Karpas-422 (cell line): ENCODE data around the gene CBARP. TPM values are rescaled to one million over a fixed set of nuclear protein-coding genes. Genes with fewer than 3 reads are reported as not detected.

Experiments used
- DNase-seq: peaks from one replicate; pipeline ENCODE4 v3.0.0-alpha.2; 2015
- H2AFZ ChIP-seq: fragments of 200-600 bp; sonication (generic); 2 replicates; pipeline ENCODE4 v1.6.1; 2014; ENCODE audit warnings: antibody characterized with exemption, low read length, mixed read lengths
- H3K27ac ChIP-seq: fragments of 200-600 bp; sonication (generic); 2 replicates; pipeline ENCODE4 v1.5.1; 2014; ENCODE audit warnings: mild to moderate bottlenecking, low read length, moderate library complexity
- H3K27me3 ChIP-seq: fragments of 200-600 bp; sonication (generic); 2 replicates; pipeline ENCODE4 v1.6.1; 2014; ENCODE audit warnings: low read length, mixed read lengths
- H3K36me3 ChIP-seq: fragments of 200-600 bp; sonication (generic); 2 replicates; pipeline ENCODE4 v1.6.1; 2014; ENCODE audit warnings: low read length, mixed read lengths; ENCODE audit not compliant: insufficient read depth
- H3K4me1 ChIP-seq: fragments of 200-600 bp; sonication (generic); 2 replicates; pipeline ENCODE4 v1.6.1; 2014; ENCODE audit warnings: mild to moderate bottlenecking, low read length, mixed read lengths
- H3K4me2 ChIP-seq: fragments of 200-600 bp; sonication (generic); 2 replicates; pipeline ENCODE4 v1.6.1; 2014; ENCODE audit warnings: low read length, low read depth, mild to moderate bottlenecking; ENCODE audit not compliant: poor library complexity, severe bottlenecking
- H3K4me3 ChIP-seq: fragments of 200-600 bp; sonication (generic); 2 replicates; pipeline ENCODE4 v1.5.1; 2014; ENCODE audit warnings: mild to moderate bottlenecking, antibody characterized with exemption, low read length, mixed read lengths
- H3K79me2 ChIP-seq: fragments of 200-600 bp; sonication (generic); 2 replicates; pipeline ENCODE4 v1.6.1; 2014; ENCODE audit warnings: mild to moderate bottlenecking, low read length, mixed read lengths
- H3K9ac ChIP-seq: fragments of 200-600 bp; sonication (generic); 2 replicates; pipeline ENCODE4 v1.6.0; 2014; ENCODE audit warnings: low read length
- H3K9me2 ChIP-seq: fragments of 200-600 bp; sonication (generic), shearing (Covaris generic); replicated peaks from 2 replicates; pipeline ENCODE4 v1.6.0; 2014; ENCODE audit warnings: mild to moderate bottlenecking, low read length, moderate library complexity; ENCODE audit not compliant: insufficient read depth
- H3K9me3 ChIP-seq: fragments of 300-700, 200-600 bp; sonication (generic); 2 replicates; pipeline ENCODE4 v1.6.1; 2014; ENCODE audit warnings: low read length, mixed read lengths
- H4K20me1 ChIP-seq: fragments of 200-600 bp; sonication (generic); 2 replicates; pipeline ENCODE4 v1.6.1; 2014; ENCODE audit warnings: mild to moderate bottlenecking, antibody characterized with exemption, low read length, low read depth; ENCODE audit not compliant: insufficient read depth
- total RNA-seq: library from RNA; depleted of rRNA; stranded (reverse); fragments of >200 nt; shearing (Covaris generic); gene quantifications from 2 replicates; pipeline ENCODE4 v1.2.3, GENCODE V29; 2014; ENCODE audit warnings: low replicate concordance

CBARP gene
- total RNA-seq, 1 experiment from 2014 or later: 1.6 TPM

DNA sequence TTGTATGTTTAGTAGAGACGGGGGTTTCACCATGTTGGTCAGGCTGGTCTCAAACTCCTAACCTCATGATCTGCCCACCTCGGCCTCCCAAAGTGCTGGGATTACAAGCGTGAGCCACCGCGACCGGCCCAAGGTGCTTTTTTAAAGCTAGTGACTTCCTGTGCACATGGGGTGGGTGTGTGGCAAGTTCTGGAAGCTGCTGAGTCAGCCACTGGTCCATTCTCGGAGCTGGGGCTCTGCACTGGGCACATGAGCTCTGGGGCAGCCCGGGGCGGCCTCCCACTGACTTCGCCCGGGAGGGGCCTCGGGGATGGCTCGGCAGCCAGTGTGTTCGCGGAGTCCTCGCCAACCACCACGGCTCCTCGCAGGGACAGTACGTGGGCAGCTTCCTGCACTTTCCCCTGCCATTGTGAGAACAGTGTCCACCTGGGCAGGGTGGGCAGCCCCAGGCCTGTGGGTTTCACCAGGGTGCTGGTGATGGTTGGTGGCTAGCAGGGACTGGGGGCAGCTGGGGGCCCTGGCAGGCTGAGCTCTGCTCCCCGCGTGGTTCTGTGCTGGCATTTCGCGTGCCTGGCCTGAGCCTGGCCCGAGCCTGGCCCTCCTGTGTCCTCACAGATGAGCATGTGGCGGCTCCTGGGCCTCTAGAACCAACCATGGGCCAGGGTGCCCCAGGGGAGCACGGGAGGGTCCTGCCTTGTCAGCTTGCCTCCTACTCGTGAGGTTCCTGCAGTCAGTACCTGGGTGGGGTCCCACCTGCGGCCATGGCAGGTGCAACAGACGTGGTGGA is 12.2 kb downstream of the CBARP start:
- Histone ChIP-seq H3K27ac (no peak overlapping the region), H3K9me2 (no peaks in the 10 kb centered on the region), H3K4me3 (no peak overlapping the region), H3K4me1 (peaks cover 5% of the 10 kb centered on the region), H3K4me2 (no peak overlapping the region), H3K9me3 (no peaks in the 10 kb centered on the region), H3K79me2 (0 out of 2 replicates have a peak, but pooled peaks cover 4% of the 10 kb centered on the region), H3K27me3 (no peaks in the 10 kb centered on the region), H4K20me1 (peaks cover 6% of the 10 kb centered on the region; the same call in 1 of the 2 replicates), H3K9ac (no peak overlapping the region), H2AFZ (no peak overlapping the region), H3K36me3 (no peaks in the 10 kb centered on the region)
- no peak for DNase-seq

DNA sequence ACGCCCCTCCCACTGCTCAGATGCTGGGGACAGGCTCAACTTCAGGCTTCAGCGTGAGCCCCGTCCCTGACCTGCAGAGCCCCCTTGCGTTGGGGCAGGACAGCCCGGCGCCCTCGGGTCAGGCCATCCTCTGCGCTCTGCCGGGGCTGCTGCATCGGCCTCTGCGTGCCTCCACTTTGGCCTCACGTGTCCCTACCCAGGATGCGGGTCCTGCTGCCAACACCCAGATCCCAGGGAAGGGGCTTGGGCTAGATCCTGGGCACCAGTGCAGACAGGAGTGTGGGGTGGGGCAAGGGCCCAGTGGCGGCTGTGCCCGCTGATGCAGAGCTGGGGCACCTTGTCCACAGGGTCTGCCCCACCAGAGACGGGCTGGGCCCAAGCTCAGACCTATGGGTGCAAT is 13.0 kb downstream of the CBARP start:
- Histone ChIP-seq H3K4me3 (no peak overlapping the region), H3K4me1 (peaks cover 13% of the 10 kb centered on the region), H3K4me2 (no peak overlapping the region), H3K79me2 (0 out of 2 replicates have a peak, but pooled peaks cover 4% of the 10 kb centered on the region), H3K9me3 (no peaks in the 10 kb centered on the region), H3K27me3 (no peaks in the 10 kb centered on the region), H3K9ac (no peak overlapping the region), H3K27ac (no peak overlapping the region), H3K9me2 (no peaks in the 10 kb centered on the region), H4K20me1 (peaks cover 6% of the 10 kb centered on the region; the same call in 1 of the 2 replicates), H3K36me3 (no peaks in the 10 kb centered on the region), H2AFZ (no peak overlapping the region)
- no peak for DNase-seq

GRCh38 chr19:1224047-1224825 is 13.6 kb downstream of the CBARP start:
- Histone ChIP-seq H3K9ac (no peak overlapping the region), H3K36me3 (no peaks in the 10 kb centered on the region), H3K79me2 (0 out of 2 replicates have a peak, but pooled peaks cover 4% of the 10 kb centered on the region), H4K20me1 (peaks cover 6% of the 10 kb centered on the region; the same call in 1 of the 2 replicates), H3K27me3 (no peaks in the 10 kb centered on the region), H3K9me2 (no peaks in the 10 kb centered on the region), H2AFZ (no peak overlapping the region), H3K9me3 (no peaks in the 10 kb centered on the region), H3K4me3 (no peak overlapping the region), H3K27ac (no peak overlapping the region), H3K4me2 (no peak overlapping the region), H3K4me1 (peaks cover 15% of the 10 kb centered on the region)
- DNase-seq: no peak

DNA sequence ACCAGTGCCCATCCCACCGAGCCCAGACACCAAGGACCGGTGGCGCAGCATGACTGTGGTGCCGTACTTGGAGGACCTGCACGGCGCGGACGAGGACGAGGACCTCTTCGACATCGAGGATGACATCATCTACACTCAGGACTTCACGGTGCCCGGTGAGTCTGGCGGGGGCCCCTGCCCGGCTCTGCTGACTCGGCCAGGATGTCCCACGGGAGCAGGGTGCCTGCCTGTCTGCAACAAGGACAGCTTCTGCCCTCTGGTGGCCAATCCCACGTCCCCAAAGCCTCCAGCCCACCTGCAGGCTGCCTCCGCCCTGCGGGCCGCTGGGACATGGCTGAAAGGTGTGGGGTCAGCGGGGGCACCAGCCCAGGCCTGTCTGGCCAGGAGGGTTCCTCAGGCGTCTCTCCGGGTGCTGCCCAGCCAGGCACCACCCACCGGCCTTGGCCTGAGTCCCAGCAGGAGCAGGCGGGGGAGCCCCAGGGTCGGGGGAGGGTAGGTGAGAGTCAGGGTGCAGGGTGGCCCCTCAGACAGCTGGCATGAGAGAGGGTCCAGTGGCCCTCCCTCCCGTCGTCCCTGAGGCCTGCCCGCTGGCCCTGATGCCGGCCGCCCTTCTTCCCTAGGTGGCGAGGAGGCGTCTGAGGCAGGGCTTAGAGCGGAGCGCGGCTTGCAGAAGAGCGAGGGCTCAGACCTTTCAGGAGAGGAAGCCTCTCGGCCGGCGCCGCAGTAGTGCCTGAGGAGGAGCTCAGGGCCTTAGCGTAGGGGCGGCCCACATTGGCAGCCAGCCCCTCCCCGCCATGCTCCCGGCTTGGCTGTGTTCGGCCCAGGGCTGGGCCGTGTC is 14.6 kb downstream of the CBARP start:
- H3K9ac ChIP-seq: no peak overlapping the region
- no peaks in the 10 kb centered on the region for H3K36me3 ChIP-seq
- no peak overlapping the region for H3K4me3 ChIP-seq
- H3K9me3 ChIP-seq: no peaks in the 10 kb centered on the region
- no peaks in the 10 kb centered on the region for H3K9me2 ChIP-seq
- no peak overlapping the region for H2AFZ ChIP-seq
- peaks cover 15% of the 10 kb centered on the region for H3K4me1 ChIP-seq
- peaks cover 6% of the 10 kb centered on the region; the same call in 1 of the 2 replicates for H4K20me1 ChIP-seq
- DNase-seq: peak; percentile 84
- H3K79me2 ChIP-seq: peaks cover 10% of the 10 kb centered on the region; the same call in 1 of the 2 replicates
- no peak overlapping the region for H3K27ac ChIP-seq
- no peak overlapping the region for H3K4me2 ChIP-seq
- no peaks in the 10 kb centered on the region for H3K27me3 ChIP-seq

- Histone ChIP-seq H3K4me1 (peaks cover 15% of the 10 kb centered on the region), H3K27ac (no peak overlapping the region), H2AFZ (no peak overlapping the region), H3K4me2 (no peak overlapping the region), H3K9me2 (no peaks in the 10 kb centered on the region), H3K4me3 (no peak overlapping the region), H3K36me3 (no peaks in the 10 kb centered on the region), H3K9ac (no peak overlapping the region), H3K9me3 (no peaks in the 10 kb centered on the region), H3K27me3 (no peaks in the 10 kb centered on the region), H4K20me1 (peaks cover 8% of the 10 kb centered on the region; the same call in 1 of the 2 replicates), H3K79me2 (peaks cover 15% of the 10 kb centered on the region)
- DNase-seq: peak; percentile 49
These were observed 15.4 kb downstream of the CBARP start for GRCh38 chr19:1222394-1222793.

GRCh38 chr19:1221904-1222255 is 15.9 kb downstream of the CBARP start:
- H3K79me2 ChIP-seq: peaks cover 16% of the 10 kb centered on the region
- H3K9me2 ChIP-seq: no peaks in the 10 kb centered on the region
- H3K36me3 ChIP-seq: no peaks in the 10 kb centered on the region
- H3K4me2 ChIP-seq: no peak overlapping the region
- no peak overlapping the region for H3K27ac ChIP-seq
- no peak overlapping the region for H3K4me3 ChIP-seq
- DNase-seq: no peak
- H4K20me1 ChIP-seq: peaks cover 9% of the 10 kb centered on the region; the same call in 1 of the 2 replicates
- H2AFZ ChIP-seq: no peak overlapping the region
- H3K27me3 ChIP-seq: no peaks in the 10 kb centered on the region
- H3K9ac ChIP-seq: no peak overlapping the region
- H3K4me1 ChIP-seq: peaks cover 15% of the 10 kb centered on the region
- no peaks in the 10 kb centered on the region for H3K9me3 ChIP-seq

- H3K9me3 ChIP-seq: no peaks in the 10 kb centered on the region
- no peaks in the 10 kb centered on the region for H3K36me3 ChIP-seq
- H4K20me1 ChIP-seq: peaks cover 9% of the 10 kb centered on the region; the same call in 1 of the 2 replicates
- H3K27me3 ChIP-seq: no peaks in the 10 kb centered on the region
- peaks cover 15% of the 10 kb centered on the region for H3K4me1 ChIP-seq
- H3K9ac ChIP-seq: no peak overlapping the region
- H3K9me2 ChIP-seq: no peaks in the 10 kb centered on the region
- H2AFZ ChIP-seq: no peak overlapping the region
- no peak for DNase-seq
- no peak overlapping the region for H3K4me3 ChIP-seq
- peaks cover 21% of the 10 kb centered on the region for H3K79me2 ChIP-seq
- H3K4me2 ChIP-seq: no peak overlapping the region
- no peak overlapping the region for H3K27ac ChIP-seq
These were observed 16.6 kb downstream of the CBARP start for GRCh38 chr19:1220976-1221903.
